ENCODE data around the gene RPL18A. TPM values are rescaled to one million over a fixed set of nuclear protein-coding genes. Genes with fewer than 3 reads are reported as not detected.

Gene RPL18A
- total RNA-seq, 1 donor from 2014 or later = 1,378 TPM

DNA sequence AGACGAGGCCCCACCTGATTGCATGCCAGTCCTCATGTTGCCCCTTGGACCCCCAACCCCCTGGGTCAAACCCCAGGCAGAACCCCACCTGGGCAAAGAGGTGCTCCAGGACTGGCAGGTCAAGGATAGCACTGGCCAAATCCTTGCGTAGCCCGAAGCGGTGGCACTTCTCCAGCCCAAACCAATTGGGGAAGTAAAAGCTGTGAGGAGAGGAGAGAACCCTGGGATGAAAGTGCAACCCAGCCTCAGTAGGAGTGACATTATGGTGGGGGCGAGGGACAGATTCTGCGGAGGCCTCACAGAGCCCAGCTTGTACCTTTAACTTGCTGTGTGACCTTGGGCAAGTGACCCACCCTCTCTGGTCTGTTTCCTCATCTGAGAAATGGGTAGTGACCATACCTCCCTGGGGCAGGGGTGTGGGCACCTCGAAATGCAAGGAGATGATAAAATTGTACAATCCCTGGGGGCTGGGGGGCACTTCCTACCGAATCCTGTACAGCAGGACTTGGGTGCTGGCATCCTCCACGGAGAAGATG is 16.4 kb upstream of the RPL18A start:
- TF ChIP-seq, protein P1, sequence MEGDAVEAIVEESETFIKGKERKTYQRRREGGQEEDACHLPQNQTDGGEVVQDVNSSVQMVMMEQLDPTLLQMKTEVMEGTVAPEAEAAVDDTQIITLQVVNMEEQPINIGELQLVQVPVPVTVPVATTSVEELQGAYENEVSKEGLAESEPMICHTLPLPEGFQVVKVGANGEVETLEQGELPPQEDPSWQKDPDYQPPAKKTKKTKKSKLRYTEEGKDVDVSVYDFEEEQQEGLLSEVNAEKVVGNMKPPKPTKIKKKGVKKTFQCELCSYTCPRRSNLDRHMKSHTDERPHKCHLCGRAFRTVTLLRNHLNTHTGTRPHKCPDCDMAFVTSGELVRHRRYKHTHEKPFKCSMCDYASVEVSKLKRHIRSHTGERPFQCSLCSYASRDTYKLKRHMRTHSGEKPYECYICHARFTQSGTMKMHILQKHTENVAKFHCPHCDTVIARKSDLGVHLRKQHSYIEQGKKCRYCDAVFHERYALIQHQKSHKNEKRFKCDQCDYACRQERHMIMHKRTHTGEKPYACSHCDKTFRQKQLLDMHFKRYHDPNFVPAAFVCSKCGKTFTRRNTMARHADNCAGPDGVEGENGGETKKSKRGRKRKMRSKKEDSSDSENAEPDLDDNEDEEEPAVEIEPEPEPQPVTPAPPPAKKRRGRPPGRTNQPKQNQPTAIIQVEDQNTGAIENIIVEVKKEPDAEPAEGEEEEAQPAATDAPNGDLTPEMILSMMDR (IDR thresholded peaks at IDR 0.05) = no peak
- Histone ChIP-seq H3K27ac (no peak overlapping the region), H3K27me3 (ENCODE audit: low read depth) (peaks cover 5% of the 10 kb centered on the region), H3K4me1 (peaks cover 19% of the 10 kb centered on the region), H3K4me3 (no peak overlapping the region), H3K36me3 (peaks cover 41% of the 10 kb centered on the region), H3K9me3 (no peaks in the 10 kb centered on the region)
- ATAC-seq (no peak), DNase-seq (no peak)
- intact Hi-C loops (cut with DNase I) = no loop called here

DNA sequence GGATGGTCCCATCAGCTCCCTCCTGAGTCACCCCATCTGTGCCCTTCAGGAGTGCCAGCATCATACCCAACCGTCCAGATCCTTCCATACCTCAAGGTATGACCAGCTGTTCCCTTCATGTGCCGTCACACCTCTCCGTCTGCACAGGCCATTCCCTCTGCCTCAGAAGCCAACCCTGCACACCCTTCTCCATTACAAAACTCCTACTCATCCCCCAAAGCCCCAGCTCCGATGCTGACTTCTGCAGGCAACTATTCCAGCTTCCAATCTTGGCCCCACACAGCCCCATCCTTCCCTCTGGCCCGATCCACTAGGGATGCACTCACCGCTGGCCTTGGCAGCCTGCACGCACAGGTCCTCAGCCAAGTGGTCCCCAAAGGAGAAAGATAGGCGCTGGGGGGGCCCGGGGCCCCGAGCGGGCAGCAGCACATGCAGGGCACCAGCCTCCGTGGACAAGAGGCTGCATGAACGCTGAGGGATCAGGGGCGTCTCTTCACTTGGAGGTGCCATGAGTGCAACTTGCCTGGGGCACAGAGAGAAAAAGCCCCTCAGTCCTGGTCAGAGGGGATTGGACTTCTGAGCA is 15.7 kb upstream of the RPL18A start:
- no peak overlapping the region for H3K4me3 ChIP-seq
- no peaks in the 10 kb centered on the region for H3K9me3 ChIP-seq
- peaks cover 22% of the 10 kb centered on the region for H3K4me1 ChIP-seq
- TF ChIP-seq, protein P1 (IDR thresholded peaks at IDR 0.05) = no peak
- intact Hi-C loops (cut with DNase I) = no loop called here
- H3K27me3 ChIP-seq (ENCODE audit: low read depth) = peaks cover 5% of the 10 kb centered on the region
- H3K36me3 ChIP-seq = peaks cover 35% of the 10 kb centered on the region
- DNase-seq (no peak), ATAC-seq (no peak)
- no peak overlapping the region for H3K27ac ChIP-seq

DNA sequence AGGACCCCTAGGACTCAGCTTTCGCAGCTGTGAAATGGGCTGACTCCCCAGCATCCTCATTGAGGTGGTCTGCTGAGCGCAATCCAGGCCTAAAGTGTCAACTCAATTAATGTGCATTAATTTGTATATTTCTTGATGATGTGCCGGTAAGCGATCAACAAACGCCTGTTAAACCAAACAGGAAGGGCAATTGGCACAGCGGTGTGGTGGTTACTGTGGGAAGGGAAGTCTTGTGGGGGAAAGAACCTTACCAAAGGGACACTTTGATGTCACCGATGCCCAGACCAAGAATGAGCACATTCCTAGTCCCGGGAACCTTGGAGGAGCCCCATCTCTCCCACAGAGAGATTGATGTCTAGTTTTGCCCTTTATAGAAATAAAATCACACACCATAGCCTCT is 13.6 kb upstream of the RPL18A start:
- intact Hi-C loops (cut with DNase I) = no loop called here
- no peak overlapping the region for H3K27ac ChIP-seq

DNA sequence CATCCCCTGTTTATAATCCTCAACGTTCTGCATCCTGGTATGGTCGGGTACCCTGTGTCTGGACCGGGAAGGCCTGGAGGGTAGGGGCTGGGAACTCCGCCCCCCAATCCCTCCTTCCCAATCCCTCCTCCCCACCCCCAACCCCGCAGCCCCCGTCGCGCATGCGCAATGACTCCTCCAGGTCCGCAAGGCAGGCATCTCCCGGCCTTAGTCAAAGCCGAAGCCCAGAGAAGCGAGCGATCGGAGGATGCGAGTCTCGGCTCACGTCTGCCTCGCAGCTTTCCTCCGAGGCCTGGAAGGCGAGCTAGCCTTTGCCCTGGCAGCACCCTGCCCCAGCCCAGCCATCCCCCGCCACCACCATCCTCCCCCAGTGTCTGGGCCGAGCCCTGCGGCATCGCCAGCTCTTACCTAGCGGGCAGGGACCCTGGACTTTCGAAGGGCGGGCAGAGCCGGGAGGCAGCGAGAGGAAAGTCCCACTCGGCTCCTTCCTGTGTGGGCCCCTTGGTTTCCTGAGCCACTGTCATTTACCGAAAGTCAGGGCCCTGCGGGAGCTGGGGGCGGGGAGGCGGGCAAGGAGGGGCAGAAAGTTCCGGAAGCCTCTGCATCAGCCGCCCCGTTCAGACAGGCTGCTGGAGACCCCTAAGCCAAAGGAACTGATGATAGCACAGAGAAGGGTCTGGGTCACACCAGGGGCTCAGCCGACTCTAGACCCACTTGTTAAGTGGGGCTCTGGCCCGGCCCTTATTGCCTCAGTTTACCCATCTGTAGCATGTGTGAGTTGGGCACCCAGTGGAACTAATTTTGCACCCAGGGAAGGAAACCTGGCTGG is 12.0 kb upstream of the RPL18A start, which contains the start of gene JAK3:
TSS of gene JAK3 (minus strand) at position 445 of the 829 bp plus-strand sequence. CDS start 3,565 bp downstream, outside the sequence.
- ATAC-seq (peak; percentile 57 to 66), DNase-seq (peak; percentile 65)
- Histone ChIP-seq H3K4me3 (peak within 1 kb of the TSS; percentile 59), H3K4me1 (peaks cover 29% of the 10 kb centered on the region), H3K36me3 (peaks cover 7% of the 10 kb centered on the region), H3K9me3 (no peaks in the 10 kb centered on the region), H3K27ac (peak within 1 kb of the TSS; percentile 86), H3K27me3 (ENCODE audit: low read depth) (peaks cover 5% of the 10 kb centered on the region)
- TF ChIP-seq, protein P1 (IDR thresholded peaks at IDR 0.05) = no peak
- intact Hi-C loops (cut with DNase I) = no loop called here

More for the DNA sequence above, 13.6 kb upstream of the RPL18A start:
- H3K36me3 ChIP-seq = peaks cover 14% of the 10 kb centered on the region
- TF ChIP-seq, protein P1 (IDR thresholded peaks at IDR 0.05) = no peak
- DNase-seq (no peak), ATAC-seq (no peak)
- H3K4me3 ChIP-seq = peak overlapping the region; percentile 59
- no peaks in the 10 kb centered on the region for H3K9me3 ChIP-seq
- peaks cover 26% of the 10 kb centered on the region for H3K4me1 ChIP-seq
- peaks cover 5% of the 10 kb centered on the region for H3K27me3 ChIP-seq (ENCODE audit: low read depth)

DNA sequence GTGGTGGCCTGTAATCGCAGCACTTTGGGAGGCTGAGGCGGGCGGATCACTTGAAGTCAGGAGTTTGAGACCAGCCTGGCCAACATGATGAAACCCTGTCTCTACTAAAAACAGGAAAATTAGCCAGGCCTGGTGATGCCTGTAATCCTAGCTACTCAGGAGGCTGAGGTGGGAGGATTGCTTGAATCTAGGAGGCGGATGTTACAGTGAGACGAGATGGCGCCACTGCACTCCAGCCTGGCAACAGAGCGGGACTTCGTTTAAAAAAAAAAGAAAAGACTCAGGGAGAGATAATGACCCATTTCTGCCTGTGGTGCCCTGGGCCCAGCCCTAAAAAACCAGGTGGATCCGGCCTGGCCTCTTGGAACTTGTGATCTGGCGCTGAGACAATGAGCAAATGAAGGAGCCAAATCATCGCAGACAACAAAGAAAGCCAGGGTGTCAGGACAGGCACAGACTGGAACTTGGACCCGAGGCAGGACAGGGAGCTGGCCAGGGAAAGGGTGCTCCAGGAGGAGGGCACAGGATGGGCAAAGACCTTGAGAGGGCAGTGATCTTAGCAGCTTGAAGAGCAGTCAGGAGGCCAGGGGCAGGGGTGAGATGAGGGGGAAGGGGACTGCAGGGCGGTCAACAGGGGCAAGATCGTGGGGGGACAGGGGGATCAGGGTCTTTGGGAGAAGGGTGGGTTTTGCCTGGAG is 11.0 kb upstream of the RPL18A start:
- no peak for DNase-seq
- Histone ChIP-seq H3K4me1 (peaks cover 29% of the 10 kb centered on the region), H3K4me3 (no peak overlapping the region), H3K27ac (peak overlapping the region; percentile 86), H3K9me3 (no peaks in the 10 kb centered on the region), H3K36me3 (no peaks in the 10 kb centered on the region), H3K27me3 (ENCODE audit: low read depth) (peaks cover 5% of the 10 kb centered on the region)
- intact Hi-C loops (cut with DNase I) = no loop called here
- TF ChIP-seq, protein P1 (IDR thresholded peaks at IDR 0.05) = no peak
- no peak for ATAC-seq
